T-helper 1 cell (primary cell): ENCODE results near the gene PGC.

Experiments
- DNase-seq, 5 donors: peaks; one replicate each; pipeline ENCODE4 v3.0.0-alpha.2; 2012 to 2020
- total RNA-seq, 4 donors: gene quantifications; one replicate each; lab custom pipeline; 2026; lab: John Stamatoyannopoulos, UW

PGC gene
- 0 to 0.15 (median 0) reads per million in 4 donors for total RNA-seq

GRCh38 chr6:41747256-41748101 lies at the start of gene PGC:
Gene PGC, minus strand, starts transcription at chr6:41747397. Its CDS starts 63 bp downstream, at chr6:41747334.
- DNase-seq = no peak

DNA sequence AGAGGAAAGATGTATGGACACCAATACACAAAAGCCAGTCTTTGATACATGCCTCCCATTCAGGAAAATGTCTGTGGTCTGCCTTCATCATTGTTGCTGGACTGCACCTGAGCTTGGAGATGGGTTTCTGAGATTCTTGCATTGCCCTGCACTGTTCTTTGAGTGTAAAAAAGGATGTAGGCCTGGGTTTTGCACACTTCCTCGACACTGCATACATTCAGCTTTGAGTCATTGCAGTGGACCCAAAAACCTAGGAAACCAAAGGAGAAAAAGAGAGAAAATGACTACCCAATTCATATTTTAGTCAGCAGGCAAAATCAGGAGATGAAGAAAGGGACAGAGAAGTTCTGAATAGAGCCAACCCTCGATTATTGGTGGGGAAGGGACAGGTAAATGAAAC lies 49.3 kb upstream of the PGC start:
- no peak for DNase-seq

DNA sequence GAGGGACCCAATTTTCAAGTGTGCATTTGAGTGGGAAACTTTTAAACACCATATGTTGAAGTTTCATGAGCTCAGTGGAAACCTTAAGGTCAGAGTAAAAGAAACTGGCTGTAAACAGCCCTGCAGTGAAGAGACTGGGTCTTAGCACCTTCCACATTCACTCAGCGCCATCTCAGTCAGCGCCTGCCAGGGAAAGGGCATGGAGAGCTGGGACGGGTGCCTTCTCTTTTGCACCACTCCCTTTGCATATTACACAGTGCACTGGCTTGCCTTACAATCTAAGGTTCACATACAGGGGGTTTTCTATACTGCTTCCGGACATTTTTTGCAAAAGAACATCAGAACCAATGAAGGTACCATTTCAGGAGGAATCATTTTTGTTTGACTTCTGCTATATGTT lies 44.8 kb upstream of the PGC start:
- no peak for DNase-seq

DNA sequence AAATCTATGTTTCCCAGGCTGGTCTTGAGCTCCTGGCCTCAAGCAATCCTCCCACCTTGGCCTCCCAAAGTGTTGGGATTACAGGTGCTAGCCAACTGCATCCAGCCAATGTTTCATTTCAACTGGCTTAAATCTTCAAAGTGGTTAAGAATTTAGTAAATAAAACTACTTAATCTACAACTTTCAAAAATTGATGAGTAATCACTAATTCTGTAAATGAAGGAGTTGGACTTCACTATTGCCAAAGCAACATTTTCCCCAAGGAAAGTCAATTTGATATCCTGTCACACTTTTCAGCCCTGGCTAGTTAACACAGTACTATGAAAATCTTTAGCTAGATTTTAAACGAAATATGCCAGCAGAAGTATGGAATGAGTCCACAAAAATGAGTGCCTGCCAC lies 44.1 kb upstream of the PGC start:
- no peak for DNase-seq

DNA sequence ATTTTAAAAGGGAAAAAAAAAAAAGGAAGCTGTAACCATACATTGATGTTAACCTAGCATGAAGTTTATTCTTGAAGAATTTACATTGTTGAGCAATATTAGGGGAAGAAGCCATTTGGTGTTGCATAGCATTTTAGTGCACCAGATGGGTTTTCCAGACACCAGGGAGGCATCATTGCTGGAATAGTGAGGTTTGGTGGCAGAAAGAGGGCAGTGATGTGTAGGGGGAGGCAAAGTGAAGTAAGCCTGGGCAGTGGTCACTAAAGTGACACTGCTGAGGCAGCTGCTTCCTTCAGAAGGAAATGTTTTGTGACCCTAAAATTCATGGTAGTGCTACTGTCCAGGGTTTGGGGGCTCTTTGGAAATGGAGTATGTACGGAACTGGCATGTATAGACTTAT lies 42.8 kb upstream of the PGC start:
- DNase-seq = no peak

DNA sequence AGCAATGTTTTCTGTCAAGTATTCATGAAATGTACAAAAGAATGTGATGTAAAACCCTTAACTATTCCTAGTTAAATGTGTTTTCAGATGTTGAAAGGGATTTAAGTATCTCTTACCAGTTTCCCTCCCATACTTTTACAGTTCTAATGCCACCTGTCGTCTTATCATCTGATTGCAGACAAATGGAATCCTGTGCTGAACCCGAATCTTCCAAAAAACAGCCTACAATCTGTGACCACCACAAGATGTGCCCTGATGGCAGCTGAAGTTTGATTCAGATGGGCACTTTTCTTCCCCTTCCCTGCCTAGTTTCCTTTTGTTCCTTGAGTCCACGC lies 42.2 kb upstream of the PGC start:
- DNase-seq = no peak

- peak; percentile 88 to 95 (median 92) for DNase-seq
Observed at GRCh38 chr6:41787219-41787917, 40.2 kb upstream of the PGC start, which contains the start of gene TOMM6. Gene TOMM6, plus strand, starts transcription at chr6:41787694. Its CDS starts 4 bp downstream, at chr6:41787698.

DNA sequence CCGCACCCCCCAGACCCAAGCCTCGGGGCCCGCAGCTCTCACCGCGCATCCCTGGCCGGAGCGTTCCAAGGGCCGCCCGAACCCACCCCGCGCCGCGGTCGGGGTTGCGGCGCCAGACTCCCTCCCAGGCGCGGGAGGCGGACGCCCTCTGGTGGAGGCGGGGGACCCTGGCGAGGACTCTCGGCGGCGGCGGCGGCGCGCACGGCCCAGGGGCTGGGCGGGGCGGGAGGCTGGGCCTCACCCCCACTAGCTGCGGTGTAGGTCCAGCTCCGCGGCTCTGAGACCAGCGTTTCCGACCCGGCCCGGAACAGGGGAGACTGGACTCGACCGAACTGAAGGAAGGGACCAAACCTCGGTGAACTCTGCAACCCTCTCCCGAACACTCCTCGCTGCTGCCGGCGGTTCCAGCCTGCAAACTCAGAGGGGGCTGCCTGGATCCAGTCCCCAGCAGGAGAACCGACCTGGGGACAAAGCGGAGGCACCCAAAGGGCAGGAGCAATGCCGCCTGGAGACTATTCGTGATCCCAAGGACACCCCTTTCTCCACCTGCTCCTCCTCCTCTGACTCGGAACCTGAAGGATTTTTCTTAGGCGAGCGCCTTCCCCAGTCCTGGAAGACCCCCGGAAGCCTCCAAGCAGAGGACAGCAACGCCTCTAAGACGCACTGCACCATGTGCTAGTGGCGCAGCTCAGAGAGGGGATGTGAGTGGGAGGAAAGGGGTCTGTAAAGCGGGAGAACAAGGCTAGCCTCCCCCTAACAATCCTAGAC lies 39.4 kb upstream of the PGC start:
- peak; percentile 72 to 84 (median 81) for DNase-seq

GRCh38 chr6:41785689-41786450 lies 38.7 kb upstream of the PGC start:
- no peak for DNase-seq

- no peak for DNase-seq
Observed at GRCh38 chr6:41785254-41785653, 38.1 kb upstream of the PGC start.

DNA sequence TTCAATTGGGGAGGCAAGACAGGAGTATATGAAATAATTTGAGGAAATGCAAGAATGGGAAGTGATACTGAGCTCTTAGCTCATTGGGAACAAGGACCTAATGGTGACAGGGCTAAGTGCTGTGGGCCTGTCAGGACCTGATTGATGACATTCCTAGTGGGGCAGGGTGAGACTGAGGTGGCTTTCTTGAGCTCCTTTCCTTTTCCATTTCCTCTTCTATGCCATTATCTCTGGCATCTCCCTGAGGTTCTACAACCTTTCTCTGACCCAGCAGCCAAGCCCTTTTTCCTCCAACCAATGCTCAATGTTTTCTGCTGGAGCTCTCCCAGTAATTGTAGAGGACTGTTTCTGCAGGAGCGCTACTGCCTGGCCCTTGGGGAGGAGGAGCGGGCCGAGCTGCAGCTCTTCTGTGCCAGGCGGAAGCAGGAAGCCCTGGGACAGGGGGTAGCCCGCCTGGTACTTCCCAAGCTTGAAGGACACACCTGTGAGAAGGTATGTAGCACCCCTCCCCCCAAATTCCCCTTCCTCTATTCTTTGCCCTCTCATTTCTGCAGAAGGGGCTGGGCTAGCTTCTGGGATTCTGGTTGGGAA lies 37.5 kb upstream of the PGC start:
- no peak for DNase-seq

- DNase-seq = no peak
Observed at GRCh38 chr6:41783106-41783780, 36.0 kb upstream of the PGC start.

DNA sequence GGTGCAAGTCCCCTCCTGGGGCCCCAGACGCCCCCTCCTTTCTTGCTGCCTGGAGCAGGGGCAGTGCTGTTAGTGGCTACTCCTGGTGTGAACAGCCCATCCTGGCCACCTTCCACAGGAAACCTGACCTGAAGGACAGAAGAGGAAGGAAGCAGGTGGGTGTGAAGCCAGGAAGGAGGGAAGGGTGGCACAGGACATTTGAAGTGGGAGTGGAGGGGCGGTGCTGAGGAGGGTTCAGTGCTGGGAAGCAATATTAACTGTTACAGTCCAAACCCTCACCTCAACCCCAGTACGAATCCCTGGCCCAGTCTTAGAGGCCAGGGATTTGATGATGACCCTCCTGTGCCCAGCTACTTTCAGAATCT lies 34.2 kb upstream of the PGC start:
- no peak for DNase-seq

- DNase-seq = no peak
Observed at GRCh38 chr6:41780551-41781365, 33.6 kb upstream of the PGC start, which contains the start of gene PRICKLE4. Gene PRICKLE4, plus strand, starts transcription at chr6:41780782. Its CDS starts 2,692 bp downstream, at chr6:41783474.

DNA sequence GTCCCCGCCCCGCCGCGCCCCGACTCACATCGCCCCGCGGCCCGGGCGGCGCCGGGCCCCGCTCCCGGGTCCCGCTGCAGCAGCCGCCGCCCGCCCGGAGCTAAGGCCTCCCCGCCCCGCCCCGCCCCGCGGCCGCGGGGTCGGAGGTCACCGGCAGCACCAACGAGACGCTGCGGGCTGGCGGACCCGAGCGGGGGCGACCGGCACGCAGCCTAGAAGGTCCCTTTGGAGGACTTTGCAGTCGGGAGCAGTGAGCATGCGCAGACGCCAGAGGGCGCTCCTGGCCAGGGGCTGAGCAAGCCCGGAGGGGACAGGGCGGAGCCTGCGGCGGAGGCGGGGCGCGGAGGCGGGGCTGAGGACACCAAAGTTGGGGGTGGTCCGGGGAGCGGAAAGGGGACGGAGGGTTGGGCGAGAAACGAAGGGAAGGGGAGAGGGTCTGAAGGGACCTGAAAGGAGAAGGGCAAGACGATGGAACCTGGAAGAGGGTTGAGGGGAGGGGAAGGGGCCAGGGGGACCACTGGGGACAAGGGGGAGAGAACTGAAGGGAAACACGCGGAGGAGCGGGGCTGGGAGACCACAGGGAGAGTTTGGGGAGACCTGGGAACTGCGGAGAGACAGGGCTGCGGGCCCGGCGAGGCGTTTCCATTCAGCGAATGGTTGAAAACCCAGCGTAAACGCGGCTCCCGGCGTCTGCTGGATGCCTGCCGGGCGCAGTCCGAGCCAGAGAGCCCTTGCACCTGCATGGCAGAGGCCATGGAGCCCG lies 32.8 kb upstream of the PGC start, which contains the start of gene FRS3:
Gene FRS3 (minus strand): TSS at position 113 of the 763 bp plus-strand sequence. CDS start 2,913 bp downstream, outside the sequence.
- DNase-seq = peak; percentile 96 to 99 (median 98)

- DNase-seq = no peak
Observed at GRCh38 chr6:41779336-41779735, 32.1 kb upstream of the PGC start.

GRCh38 chr6:41778895-41779294 lies 31.7 kb upstream of the PGC start:
- DNase-seq = no peak

GRCh38 chr6:41777551-41778285 lies 30.5 kb upstream of the PGC start:
- no peak for DNase-seq
